Psoas muscle (tissue), 8 donors: ENCODE measurements around the gene SORBS2. TPM values are rescaled to one million over a fixed set of nuclear protein-coding genes. Genes with fewer than 3 reads are reported as not detected.

Experiments used
- ATAC-seq, 4 donors: fragments of 200-7000 bp; cut with Tn5 transposase; one replicate each; pipeline ENCODE4 v1.9.1; 2020; ENCODE audit warnings: moderate library complexity in 3 of 4, mild to moderate bottlenecking in 2 of 4
- DNase-seq, 2 donors: peaks; one replicate each; pipeline ENCODE4 v3.0.0-alpha.2; 2020
- H3K27ac ChIP-seq: fragments of 200-600 bp; one replicate; pipeline ENCODE4 v1.8.0; 2022
- H3K27me3 ChIP-seq, 3 donors: fragments of 200-600 bp in 1 of 3; one replicate each; pipeline versions ENCODE4 v1.6.1 to v1.8.0; 2013 to 2022; ENCODE audit warnings: low read length in 2 of 3, mild to moderate bottlenecking in 2 of 3, moderate library complexity in 1 of 3; ENCODE audit not compliant: insufficient read depth in 3 of 3
- H3K36me3 ChIP-seq, 2 donors: fragments of 200-600 bp in 1 of 2; one replicate each; pipeline versions ENCODE4 v1.6.1 to v1.8.0; 2013 to 2022; ENCODE audit warnings: low read depth in 1 of 2, mild to moderate bottlenecking in 1 of 2, moderate library complexity in 1 of 2; ENCODE audit not compliant: insufficient read depth in 1 of 2
- H3K4me1 ChIP-seq: fragments of 200-600 bp; one replicate; pipeline ENCODE4 v1.8.0; 2022
- H3K4me3 ChIP-seq: fragments of 200-600 bp; one replicate; pipeline ENCODE4 v1.8.0; 2022; ENCODE audit warnings: mild to moderate bottlenecking
- H3K9me3 ChIP-seq: fragments of 200-600 bp; one replicate; pipeline ENCODE4 v1.8.0; 2022
- CTCF ChIP-seq: fragments of 200-600 bp; IDR thresholded peaks from one replicate; pipeline ENCODE4 v1.8.0; 2022; ENCODE audit warnings: antibody characterized with exemption
- WGBS, 3 donors: extraction: QIAGEN DNeasy Blood & Tissue Kit; methylation state at CpG; one replicate each; pipeline versions ENCODE4 v1.1.6 to v1.1.7; 2013; 5-methylcytosine and 5-hydroxymethylcytosine counted together
- intact Hi-C, 2 donors: fragments of 100-400 bp; cut with DNase I; formaldehyde crosslinking; loops; one replicate each; pipeline versions ENCODE4 v1.11.0 to v1.14.2; 2022
- polyA plus RNA-seq, 3 donors: library from polyadenylated mRNA; stranded (reverse); fragments of 200-250 nt; gene quantifications; one replicate each; pipeline ENCODE4 v1.2.3, GENCODE V29; 2013
- total RNA-seq, 4 donors: library from RNA; stranded (reverse); fragmentation: NEBNext Ultra II Directional in 2 of 4; extraction: Animal tissue kit (Norgen Biotek cat#: 25700) in 2 of 4; gene quantifications; one replicate each; pipeline versions ENCODE4 v1.2.1 to v1.2.4, GENCODE V29; 2021 to 2023
- donor health status: healthy with polysubstance abuse.
- donor health status: DM: no; HTN: no; CAD: no; lungs with moderate emphysema.
- donor health status: Bipolar disorder and iron deficiency.
- donor health status: healthy.
- donor health status: DM: yes; HTN: yes; CAD: no.
- donor health status: DM: no; HTN: no; CAD: no.
- donor health status: DM: no; HTN: no; CAD: no.
- donor health status: DM: yes; HTN: yes; CAD: no.

The SORBS2 gene
- total and polyA plus RNA-seq, 7 donors, result 2.5 to 30.4 (median 7.2) TPM

- H3K4me3 ChIP-seq, result no peak overlapping the region
- H3K9me3 ChIP-seq, result no peaks in the 10 kb centered on the region
- no peaks in the 10 kb centered on the region for H3K4me1 ChIP-seq
- H3K27ac ChIP-seq, result no peak overlapping the region
- 88 to 94% (median 89%) methylated on average over 2 of the region's 2 CpGs for WGBS, 3 donors
- intact Hi-C loops, result no loop called here
- TF ChIP-seq CTCF, result no peak
- ATAC-seq, result no peak
- H3K36me3 ChIP-seq, result no peaks in the 10 kb centered on the region
- no peak for DNase-seq
- no peaks in the 10 kb centered on the region for H3K27me3 ChIP-seq
Observed at GRCh38 chr4:185683896-185684295, 128.1 kb downstream of the SORBS2 start.

GRCh38 chr4:185683222-185683621 is 128.8 kb downstream of the SORBS2 start:
- no peak overlapping the region for H3K4me3 ChIP-seq
- no peaks in the 10 kb centered on the region for H3K9me3 ChIP-seq
- no peaks in the 10 kb centered on the region for H3K27me3 ChIP-seq
- intact Hi-C loops, result no loop called here
- ATAC-seq (no peak), DNase-seq (no peak)
- WGBS, 3 donors, result 87 to 93% (median 93%) methylated on average over 10 of the region's 10 CpGs
- no peaks in the 10 kb centered on the region for H3K36me3 ChIP-seq
- H3K27ac ChIP-seq, result no peak overlapping the region
- TF ChIP-seq CTCF, result no peak
- no peaks in the 10 kb centered on the region for H3K4me1 ChIP-seq

- no peak for TF ChIP-seq CTCF
- intact Hi-C loops, result no loop called here
- no peak overlapping the region for H3K4me3 ChIP-seq
- no peaks in the 10 kb centered on the region for H3K4me1 ChIP-seq
- H3K27ac ChIP-seq, result no peak overlapping the region
- no peaks in the 10 kb centered on the region for H3K9me3 ChIP-seq
- 82 to 87% (median 83%) methylated on average over 5 of the region's 5 CpGs for WGBS, 3 donors
- H3K27me3 ChIP-seq, result no peaks in the 10 kb centered on the region
- DNase-seq (no peak), ATAC-seq (no peak)
- no peaks in the 10 kb centered on the region for H3K36me3 ChIP-seq
Observed at GRCh38 chr4:185682236-185682635, 129.8 kb downstream of the SORBS2 start.

- WGBS, 3 donors, result 78 to 83% (median 82%) methylated on average over 6 of the region's 6 CpGs
- Histone ChIP-seq H3K4me3 (no peak overlapping the region), H3K36me3 (no peaks in the 10 kb centered on the region), H3K27me3 (no peaks in the 10 kb centered on the region), H3K27ac (no peak overlapping the region), H3K9me3 (no peaks in the 10 kb centered on the region), H3K4me1 (no peaks in the 10 kb centered on the region)
- DNase-seq (no peak), ATAC-seq (no peak)
- TF ChIP-seq CTCF, result no peak
- intact Hi-C loops, result no loop called here
Observed at GRCh38 chr4:185681604-185682003, 130.4 kb downstream of the SORBS2 start.

GRCh38 chr4:185680617-185681016 is 131.4 kb downstream of the SORBS2 start:
- no peak overlapping the region for H3K4me3 ChIP-seq
- H3K27ac ChIP-seq, result no peak overlapping the region
- no peaks in the 10 kb centered on the region for H3K4me1 ChIP-seq
- no peak for DNase-seq
- H3K36me3 ChIP-seq, result no peaks in the 10 kb centered on the region
- 76 to 83% (median 83%) methylated on average over 7 of the region's 7 CpGs for WGBS, 3 donors
- intact Hi-C loops, result loop anchor here in 1 of 2 donors (1.0 kb wide), 1 partner anchor 28 kb away; no protein-coding TSS in a partner anchor
- no peaks in the 10 kb centered on the region for H3K27me3 ChIP-seq
- TF ChIP-seq CTCF, result no peak
- ATAC-seq, result no peak
- H3K9me3 ChIP-seq, result no peaks in the 10 kb centered on the region
